Tibial nerve (tissue), 4 donors: ENCODE measurements around the gene PHACTR1.

ENCODE experiments used
- CTCF ChIP-seq, 5 experiments: fragments of 200-600 bp in 3 of 5; fragments of 450-650 bp in 2 of 5; sonication (generic) in 3 of 5; IDR thresholded peaks; one replicate each; pipeline ENCODE4 v1.5.1; 2016 to 2019; ENCODE audit warnings: antibody characterized with exemption in 5 of 5, mild to moderate bottlenecking in 3 of 5, moderate library complexity in 2 of 5
- EP300 ChIP-seq, 2 donors: sonication (generic); formaldehyde crosslinking; IDR thresholded peaks; one replicate each; pipeline ENCODE4 v1.6.1; 2017; ENCODE audit warnings: antibody characterized with exemption in 2 of 2, mild to moderate bottlenecking in 1 of 2

- TF ChIP-seq CTCF (IDR thresholded peaks at IDR 0.05) (no peak), EP300 (IDR thresholded peaks at IDR 0.05) (no peak)
Observed at GRCh38 chr6:12704946-12705345, 11.6 kb upstream of the PHACTR1 start.
